HG03095 (cell line): Measurements from ENCODE around the gene ITPR1.

Experiments
- ATAC-seq: cut with Tn5 transposase; IDR thresholded peaks from one replicate; pipeline ENCODE4 v1.9.1; 2021; ENCODE audit warnings: moderate library complexity; ENCODE audit not compliant: unreplicated experiment

Gene ITPR1

DNA sequence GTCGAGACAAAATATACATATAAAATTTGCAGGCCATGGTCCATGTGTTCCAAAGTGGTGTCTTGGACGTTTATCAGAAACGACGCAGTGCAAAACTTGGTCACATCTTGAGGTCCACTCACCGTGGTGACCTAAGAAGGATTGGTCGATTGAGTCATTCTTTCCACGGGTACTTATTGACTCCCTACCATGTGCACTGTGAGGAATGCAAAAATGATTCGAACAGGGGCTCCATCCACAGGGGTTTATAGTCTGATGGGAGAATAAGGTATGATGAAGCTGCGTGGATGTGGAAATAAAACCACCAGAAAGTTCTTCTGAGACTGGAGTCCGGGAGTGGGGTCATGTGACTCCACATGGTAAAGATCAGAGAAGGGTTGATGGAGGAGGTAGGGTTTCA is 185.2 kb downstream of the ITPR1 start:
- no peak for ATAC-seq

- ATAC-seq, result no peak
Observed at GRCh38 chr3:4680227-4680691, 187.1 kb downstream of the ITPR1 start.

GRCh38 chr3:4680871-4681300 is 187.7 kb downstream of the ITPR1 start:
- no peak for ATAC-seq

DNA sequence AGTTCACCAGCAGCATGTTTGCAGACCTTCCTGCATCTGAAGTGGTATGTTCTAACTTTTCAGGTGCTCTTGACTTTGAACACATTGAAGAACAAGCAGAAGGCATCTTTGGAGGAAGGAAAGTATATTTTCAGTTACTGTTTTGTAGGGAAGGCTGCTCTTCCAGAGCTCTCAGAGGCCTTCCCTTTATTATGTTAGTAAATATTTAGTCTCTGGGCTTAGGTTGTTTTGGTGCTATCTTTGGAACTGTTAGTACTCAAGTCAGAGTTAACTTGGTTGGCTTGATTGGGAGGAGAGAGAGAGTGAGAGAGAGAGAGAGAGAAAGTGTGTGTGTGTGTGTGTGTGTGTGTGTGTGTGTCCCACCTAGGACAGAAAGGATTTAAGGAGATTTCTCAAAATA is 188.2 kb downstream of the ITPR1 start:
- ATAC-seq, result no peak

DNA sequence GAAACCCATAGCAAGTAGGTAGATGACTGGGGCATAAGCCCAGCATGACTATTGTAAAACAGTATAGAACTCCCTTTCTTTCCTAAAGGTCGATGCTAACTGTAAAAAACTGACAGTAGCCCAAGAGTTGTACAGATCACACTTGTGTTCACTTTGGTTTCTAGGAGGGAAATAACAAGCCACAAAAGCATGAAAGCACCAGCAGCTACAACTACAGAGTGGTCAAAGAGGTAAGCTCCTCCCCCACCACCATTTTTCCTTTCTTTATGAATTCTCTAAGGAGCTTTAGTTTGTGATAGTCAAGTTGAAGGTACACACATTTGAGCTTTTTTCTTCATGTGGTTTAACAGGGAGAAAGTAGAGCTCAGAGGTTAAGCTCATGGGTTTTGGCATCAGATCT is 191.0 kb downstream of the ITPR1 start:
- no peak for ATAC-seq

DNA sequence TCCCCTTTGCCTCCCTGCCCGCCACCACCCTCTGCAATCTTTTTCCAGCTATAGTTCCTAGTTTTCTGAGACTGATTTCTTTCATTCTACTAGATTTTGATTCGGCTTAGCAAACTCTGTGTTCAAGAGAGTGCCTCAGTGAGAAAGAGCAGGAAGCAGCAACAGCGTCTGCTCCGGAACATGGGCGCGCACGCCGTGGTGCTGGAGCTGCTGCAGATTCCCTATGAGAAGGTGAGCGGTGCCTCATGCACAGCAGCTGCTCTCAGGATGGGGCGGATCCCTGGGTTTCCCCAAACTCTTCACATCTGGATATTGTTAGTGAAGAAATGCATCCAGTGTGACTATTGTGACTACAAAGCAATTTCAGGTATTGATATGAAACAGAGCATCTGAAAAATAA is 191.8 kb downstream of the ITPR1 start:
- no peak for ATAC-seq

GRCh38 chr3:4685673-4686345 is 192.7 kb downstream of the ITPR1 start:
- ATAC-seq, result no peak

GRCh38 chr3:4686619-4687018 is 193.5 kb downstream of the ITPR1 start:
- no peak for ATAC-seq

- no peak for ATAC-seq
Observed at GRCh38 chr3:4687167-4687566, 194.0 kb downstream of the ITPR1 start.

- ATAC-seq, result no peak
Observed at GRCh38 chr3:4687596-4687995, 194.4 kb downstream of the ITPR1 start.

DNA sequence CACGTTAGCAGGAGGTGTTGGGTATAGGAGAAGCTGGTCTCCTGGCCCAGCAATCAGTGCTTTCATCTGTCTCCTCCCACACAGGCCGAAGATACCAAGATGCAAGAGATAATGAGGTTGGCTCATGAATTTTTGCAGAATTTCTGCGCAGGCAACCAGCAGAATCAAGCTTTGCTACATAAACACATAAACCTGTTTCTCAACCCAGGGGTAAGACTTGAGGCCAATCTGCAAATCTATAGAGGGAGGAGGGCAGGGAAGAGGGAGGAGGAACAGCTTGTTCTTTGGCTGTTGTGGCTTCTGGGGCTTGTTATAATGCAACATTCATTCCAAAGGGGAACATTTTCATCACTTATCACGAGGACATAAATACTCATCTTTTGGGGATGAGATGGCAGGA is 195.3 kb downstream of the ITPR1 start:
- no peak for ATAC-seq

- ATAC-seq, result no peak
Observed at GRCh38 chr3:4689021-4689420, 195.9 kb downstream of the ITPR1 start.

GRCh38 chr3:4690277-4690676 is 197.1 kb downstream of the ITPR1 start:
- ATAC-seq, result no peak

DNA sequence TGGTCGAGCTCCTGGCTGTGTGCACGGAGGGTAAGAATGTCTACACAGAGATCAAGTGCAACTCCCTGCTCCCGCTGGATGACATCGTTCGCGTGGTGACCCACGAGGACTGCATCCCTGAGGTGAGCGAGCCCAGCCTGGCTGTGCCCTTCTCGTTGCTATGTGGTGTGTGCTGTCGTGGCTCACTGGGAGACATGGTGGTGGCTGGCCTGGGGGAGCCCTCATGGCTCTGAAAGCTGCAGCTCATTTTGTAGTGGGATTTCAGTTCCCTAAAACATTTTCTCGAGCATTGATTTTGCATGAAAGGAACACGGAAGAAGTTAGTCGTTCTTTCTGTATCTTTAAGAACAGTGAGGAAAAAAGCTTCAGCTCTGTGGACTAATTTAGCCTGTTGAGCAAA is 200.5 kb downstream of the ITPR1 start:
- ATAC-seq, result peak; percentile 96

DNA sequence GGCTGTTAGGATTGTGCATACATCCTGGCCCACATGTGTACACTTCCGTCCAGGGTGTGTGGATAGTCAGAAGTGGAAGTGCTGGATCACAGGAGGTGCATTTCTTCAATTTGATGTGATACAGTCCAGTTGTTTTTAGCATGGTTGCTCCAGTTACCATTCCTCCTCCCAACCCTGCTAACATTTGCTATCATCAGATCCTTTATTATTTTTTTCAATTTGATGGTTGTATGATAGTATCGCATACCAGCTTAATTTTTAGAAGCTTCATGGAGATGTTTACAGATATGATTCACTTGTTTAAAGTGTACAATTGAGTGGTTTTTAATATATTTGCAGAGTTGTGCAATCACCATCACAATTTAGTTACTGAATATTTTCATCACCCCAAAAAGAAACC is 202.7 kb downstream of the ITPR1 start:
- ATAC-seq, result no peak

DNA sequence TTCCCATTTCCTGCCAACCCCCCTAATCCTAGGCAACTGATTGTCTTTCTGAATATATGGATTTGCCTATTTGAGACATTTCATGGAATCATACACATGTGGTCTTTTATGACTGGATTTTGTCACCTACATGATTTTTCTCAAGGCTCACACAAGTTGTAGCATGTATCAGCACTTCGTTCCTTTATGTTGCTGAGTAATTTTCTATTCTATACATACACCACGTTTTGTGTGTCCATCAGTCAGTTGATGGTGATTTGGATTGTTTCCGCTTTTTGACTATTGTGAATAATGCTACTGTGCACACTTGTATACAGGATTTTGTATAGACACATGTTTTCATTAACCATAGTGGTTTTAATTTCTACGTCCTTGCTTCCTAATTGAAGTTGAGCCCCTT is 203.1 kb downstream of the ITPR1 start:
- ATAC-seq, result no peak

DNA sequence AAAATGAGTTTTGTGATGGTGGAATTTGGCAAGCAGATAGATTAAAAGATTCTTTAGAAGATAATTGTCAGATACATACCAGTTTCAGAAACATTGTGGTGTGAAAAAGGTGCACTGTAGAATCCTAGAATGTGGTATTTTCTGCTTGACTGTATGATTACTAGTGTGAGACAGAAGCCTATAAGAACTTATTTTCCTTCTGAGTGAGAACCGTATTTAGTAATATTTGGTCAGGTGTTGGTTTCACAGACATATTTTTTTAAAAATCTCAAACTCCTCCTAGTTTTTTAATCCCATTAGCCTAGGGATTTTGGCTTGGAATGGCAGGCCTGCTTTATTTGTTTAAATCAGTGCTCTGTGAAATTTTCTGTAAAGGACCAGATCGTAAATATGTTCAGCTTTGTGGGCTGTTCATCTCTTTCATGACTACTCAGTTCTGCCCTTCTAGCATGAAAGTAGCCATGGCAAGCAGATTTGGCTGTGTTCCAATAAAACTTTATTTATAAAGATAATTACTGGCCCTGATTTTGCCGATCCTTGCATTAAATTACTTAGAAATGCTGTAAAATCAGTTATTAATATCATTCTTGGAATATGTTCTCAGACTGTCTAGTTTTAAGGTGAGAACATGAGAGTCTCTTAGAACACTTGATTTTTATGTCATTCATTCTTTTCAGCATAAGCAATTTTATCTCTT is 205.1 kb downstream of the ITPR1 start:
- no peak for ATAC-seq

DNA sequence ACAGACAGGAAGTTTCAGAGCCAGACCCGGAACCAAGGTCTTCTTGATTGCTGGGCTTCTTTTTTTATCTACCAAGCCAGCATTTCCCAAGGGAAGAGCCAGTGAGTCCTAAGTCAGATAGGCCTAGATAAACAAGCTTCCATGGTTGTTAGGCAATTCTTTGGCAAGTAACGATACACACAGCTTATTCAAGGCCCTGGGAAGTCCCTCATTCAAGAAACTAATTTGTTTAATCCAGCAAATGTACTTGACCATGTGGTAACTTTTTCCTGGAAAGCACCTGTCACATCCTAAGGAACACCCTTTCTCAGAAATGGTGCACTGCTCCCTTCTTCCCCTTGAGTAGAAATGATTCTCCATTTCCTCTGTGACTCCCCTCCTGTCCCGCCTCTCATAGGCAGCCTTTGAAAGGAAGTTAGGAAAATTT is 209.9 kb downstream of the ITPR1 start:
- ATAC-seq, result no peak

DNA sequence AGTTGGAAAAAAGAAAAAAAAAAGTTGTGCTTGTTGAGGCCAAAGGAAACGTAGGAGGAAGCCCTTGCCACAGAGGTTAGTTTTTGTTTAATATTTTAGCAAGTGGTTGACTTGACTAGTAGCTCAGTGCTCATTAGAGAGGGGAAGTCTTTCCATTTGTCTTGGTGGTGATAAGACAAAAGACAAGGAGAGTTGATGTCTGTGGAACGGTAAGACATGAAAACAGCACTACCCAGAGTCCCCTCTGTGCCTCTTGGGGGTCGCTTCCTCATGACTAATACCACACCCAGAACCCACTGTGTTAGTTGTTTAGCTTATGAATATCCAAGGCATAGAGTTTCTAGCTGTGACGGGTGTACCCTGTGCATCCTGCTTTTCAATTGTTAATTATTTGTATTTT is 211.4 kb downstream of the ITPR1 start:
- ATAC-seq, result no peak

DNA sequence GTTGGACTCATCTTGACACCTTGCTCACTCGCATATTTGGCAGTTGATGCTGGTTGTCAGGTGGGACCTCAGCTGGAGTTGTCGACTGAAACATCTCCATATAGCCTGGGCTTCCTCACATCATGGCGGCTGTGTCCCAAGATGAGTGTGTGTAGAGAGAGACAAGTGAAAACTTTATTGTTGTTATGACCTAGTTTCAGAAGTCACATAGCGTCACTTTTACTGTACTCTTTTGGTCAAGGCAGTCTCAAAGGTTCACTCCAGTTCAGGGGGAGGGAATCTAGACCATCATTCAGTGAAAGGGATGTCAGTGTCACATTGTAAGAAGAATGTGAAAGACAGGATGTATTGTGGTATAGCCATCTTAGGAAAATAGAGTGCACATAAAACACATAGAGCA is 214.2 kb downstream of the ITPR1 start:
- ATAC-seq, result no peak

DNA sequence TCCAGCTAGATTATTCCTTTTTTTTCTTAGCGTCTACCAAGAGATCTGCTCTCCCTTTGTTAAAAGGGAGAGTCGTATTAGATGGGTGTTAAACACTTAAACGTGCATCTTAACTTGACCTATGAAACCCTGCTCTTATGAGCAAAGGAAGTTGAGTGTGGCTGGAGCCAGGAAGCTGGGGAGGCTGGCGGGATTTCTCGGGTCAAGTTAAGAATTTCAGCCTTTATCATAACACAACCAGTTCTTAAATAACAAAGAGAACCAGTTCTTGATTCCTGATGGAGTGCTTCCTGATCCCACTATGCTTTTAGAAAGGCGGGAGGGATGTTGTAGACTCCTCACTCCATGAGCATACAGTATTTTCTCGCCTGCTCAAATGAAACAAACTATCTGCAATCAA is 215.1 kb downstream of the ITPR1 start:
- no peak for ATAC-seq

- no peak for ATAC-seq
Observed at GRCh38 chr3:4709341-4709740, 216.2 kb downstream of the ITPR1 start.

GRCh38 chr3:4710191-4710590 is 217.0 kb downstream of the ITPR1 start:
- ATAC-seq, result no peak
